Measurements from ENCODE around the gene TSPAN18.

TSPAN18 gene

DNA sequence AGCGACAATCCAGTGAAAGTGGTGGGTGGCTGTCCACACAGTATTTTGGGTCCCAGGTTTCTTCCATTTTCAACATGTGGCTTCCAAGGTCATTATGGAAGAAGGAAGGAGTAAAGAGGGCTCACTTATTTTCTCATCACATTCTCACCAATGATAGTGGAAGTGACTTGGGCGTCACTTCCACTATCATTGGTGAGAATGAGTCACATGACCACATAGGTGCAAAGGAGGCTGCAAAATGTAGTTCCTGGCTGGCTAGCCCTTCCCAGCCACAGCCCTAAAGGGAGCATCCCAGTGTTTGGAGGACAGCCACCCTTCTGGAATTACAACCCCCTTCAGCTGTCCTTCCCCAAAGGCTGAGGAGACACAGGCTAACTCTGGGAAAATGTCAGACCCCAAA, 95.6 kb downstream of the TSPAN18 start:
- no peak for TF ChIP-seq GATA1 (IDR thresholded peaks at IDR 0.05; ENCODE audit: low read depth, low read length)
- no peak for TF ChIP-seq POLR2A (IDR thresholded peaks at IDR 0.05; ENCODE audit: low read length)

DNA sequence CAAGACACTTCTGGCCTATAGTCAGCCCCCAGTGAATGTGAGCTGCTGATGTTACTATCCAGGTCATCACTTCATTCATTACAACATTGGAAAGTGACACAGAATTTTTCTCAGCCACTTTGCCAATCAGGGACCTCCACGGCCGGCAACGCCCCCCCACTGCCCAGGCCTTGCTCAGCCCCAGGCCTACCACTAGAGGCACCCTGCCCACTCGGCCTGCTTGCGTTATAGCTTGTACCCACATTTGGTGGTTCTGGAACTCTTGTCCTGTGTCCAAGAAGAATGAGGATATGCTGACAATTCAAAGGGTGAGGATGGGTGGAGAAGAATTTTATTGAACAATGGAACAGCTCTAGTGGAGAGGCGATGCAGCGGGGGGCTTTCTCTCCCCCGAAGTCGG, 96.2 kb downstream of the TSPAN18 start:
- DNase-seq, result peak; percentile 10 to 11
- no peak for TF ChIP-seq GATA1 (IDR thresholded peaks at IDR 0.05; ENCODE audit: low read depth, low read length)
- TF ChIP-seq POLR2A (IDR thresholded peaks at IDR 0.05; ENCODE audit: low read length), result no peak

More for the DNA sequence above, 95.6 kb downstream of the TSPAN18 start:
- DNase-seq, result no peak

DNA sequence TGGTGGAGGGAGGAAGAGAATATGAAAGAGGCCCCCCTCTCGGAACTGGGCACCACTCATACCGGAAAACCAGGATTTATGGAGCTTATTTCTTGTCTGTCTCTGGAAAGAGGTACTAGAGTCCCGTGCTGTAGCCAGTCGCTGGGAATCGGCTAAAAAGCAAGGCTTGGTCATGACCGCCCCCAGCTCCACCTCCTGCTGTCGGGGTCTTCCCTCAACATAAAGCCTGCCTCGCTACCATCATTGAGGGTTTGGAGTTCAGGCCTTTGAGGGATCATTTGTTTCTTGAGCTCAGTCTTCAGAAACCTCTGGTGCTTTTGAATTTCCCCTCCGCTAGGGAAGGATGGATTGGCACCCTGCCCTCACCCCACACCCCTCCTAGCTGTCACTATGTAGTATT, 97.1 kb downstream of the TSPAN18 start:
- DNase-seq, result no peak
- TF ChIP-seq POLR2A (IDR thresholded peaks at IDR 0.05; ENCODE audit: low read length) (no peak), GATA1 (IDR thresholded peaks at IDR 0.05; ENCODE audit: low read depth, low read length) (no peak)

DNA sequence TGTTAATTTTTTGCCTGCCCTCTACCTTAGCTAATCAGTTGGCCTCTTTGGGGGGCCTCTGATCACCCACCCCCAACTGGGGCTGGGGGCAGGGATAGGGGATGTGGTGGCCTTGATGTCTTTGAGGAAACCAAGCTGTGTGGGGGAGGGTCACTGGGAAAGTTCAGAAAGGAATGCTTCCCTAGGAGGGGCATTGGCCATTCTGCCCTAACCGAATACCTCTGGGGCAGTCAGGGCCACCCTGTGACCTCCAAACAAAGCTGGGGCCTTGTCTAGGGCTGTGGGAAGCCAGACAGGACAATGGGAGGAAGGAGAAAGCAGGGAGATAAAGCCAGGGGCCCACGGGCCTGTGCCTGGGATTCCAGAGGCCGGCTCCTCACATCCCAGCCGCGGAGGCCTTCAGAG, 97.5 kb downstream of the TSPAN18 start:
- TF ChIP-seq POLR2A (IDR thresholded peaks at IDR 0.05; ENCODE audit: low read length), result no peak
- no peak for TF ChIP-seq GATA1 (IDR thresholded peaks at IDR 0.05; ENCODE audit: low read depth, low read length)
- DNase-seq, result no peak

- DNase-seq, result no peak
- TF ChIP-seq GATA1 (IDR thresholded peaks at IDR 0.05; ENCODE audit: low read depth, low read length) (no peak), POLR2A (IDR thresholded peaks at IDR 0.05; ENCODE audit: low read length) (no peak)
Measured at GRCh38 chr11:44825058-44825785, 98.5 kb downstream of the TSPAN18 start.

DNA sequence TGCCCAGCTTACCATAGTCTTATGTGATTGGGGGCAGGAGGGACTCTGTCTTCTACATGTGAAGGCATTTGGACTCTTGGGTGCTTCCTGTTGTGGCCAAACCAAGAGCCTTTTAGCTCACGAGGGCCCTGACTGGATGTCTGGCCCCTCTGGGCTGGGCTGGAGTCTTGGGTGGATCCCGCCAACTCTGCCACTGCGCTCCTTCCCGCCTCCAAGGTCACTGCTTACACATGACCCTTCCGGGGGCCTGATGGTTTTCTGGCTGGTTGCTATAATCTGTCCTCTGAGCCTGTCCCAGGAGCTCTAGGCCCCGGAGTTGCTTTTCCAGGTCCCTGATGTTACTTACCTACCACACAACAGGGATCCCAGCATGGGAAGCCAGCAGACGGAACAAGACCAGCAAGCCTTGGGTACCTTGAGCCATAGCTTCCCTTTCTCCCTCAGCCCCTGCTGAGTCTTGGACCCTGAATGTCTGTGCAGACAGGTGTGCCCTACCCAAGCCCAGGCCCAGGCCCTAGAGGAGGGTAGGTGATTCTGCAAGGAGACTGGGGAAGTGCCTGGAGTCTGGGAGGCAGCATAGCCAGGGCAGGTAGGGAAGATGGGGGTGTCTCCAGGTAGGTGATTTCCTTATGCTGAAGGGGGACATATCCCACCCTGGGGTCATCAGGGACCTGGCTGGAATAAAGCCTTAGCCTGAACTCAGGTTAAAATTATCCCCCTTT, 100.3 kb downstream of the TSPAN18 start:
- TF ChIP-seq GATA1 (IDR thresholded peaks at IDR 0.05; ENCODE audit: low read depth, low read length) (no peak), POLR2A (IDR thresholded peaks at IDR 0.05; ENCODE audit: low read length) (no peak)
- no peak for DNase-seq

DNA sequence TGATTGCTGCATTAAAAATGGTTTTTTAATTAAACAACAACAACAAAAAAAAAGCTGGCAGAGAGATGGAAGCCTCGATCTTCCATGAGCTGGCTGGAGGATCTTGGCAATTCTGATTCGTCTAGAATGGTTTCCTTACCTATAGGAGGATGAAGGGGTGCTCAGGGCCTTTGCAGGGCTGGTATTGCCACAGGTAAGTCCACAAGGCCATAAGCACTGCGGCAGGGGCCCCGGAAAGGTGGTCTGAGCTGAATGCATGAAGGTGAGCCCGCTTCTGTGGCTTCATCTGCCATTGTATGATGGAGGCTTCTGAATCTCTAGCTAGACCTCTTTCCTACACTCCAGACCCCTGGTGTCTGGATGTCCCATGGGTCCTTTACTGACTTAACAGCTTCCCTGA, 101.5 kb downstream of the TSPAN18 start:
- no peak for DNase-seq
- no peak for TF ChIP-seq POLR2A (IDR thresholded peaks at IDR 0.05; ENCODE audit: low read length)
- no peak for TF ChIP-seq GATA1 (IDR thresholded peaks at IDR 0.05; ENCODE audit: low read depth, low read length)

DNA sequence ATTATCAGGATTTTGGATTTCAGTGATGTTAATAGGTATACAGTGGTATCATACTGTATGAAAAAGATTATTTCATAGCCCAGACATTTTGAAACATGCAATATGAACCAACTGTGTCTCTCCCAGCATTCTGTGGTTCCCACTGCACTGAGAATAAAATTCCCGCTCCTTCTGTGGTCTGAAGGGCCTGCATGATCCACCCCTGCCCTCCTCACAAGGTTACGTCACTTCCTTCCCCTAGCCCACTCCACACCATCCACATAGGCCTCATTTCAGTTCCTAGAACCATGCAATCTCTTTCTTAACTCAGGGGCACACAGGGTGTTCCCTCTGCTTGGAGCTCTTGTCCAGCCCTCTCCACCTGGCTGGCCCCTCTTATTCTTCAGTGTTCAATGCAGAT, 103.1 kb downstream of the TSPAN18 start:
- DNase-seq, result no peak
- TF ChIP-seq POLR2A (IDR thresholded peaks at IDR 0.05; ENCODE audit: low read length) (no peak), GATA1 (IDR thresholded peaks at IDR 0.05; ENCODE audit: low read depth, low read length) (no peak)

- TF ChIP-seq GATA1 (IDR thresholded peaks at IDR 0.05; ENCODE audit: low read depth, low read length), result no peak
- no peak for TF ChIP-seq POLR2A (IDR thresholded peaks at IDR 0.05; ENCODE audit: low read length)
- DNase-seq, result no peak
Measured at GRCh38 chr11:44831605-44832394, 105.0 kb downstream of the TSPAN18 start.

DNA sequence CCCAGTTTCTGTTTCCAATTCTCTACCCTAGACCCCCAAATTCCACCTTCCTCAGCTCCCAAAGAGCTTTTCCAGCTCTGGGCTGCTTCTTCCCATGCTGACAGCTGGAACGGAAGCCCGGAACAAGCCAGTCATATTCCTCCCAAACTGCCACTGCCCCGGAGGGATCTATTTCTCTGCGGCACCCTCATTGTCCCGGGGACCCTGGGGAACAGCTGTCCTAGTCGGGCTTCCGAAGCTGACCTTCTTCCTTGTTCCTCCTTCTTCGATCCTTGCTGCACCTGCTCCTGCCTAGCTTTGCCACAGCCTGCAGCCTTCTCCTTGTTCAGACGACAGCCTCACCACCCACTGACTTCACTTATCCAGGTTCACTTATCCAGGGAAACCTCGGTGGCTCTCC, 105.7 kb downstream of the TSPAN18 start:
- DNase-seq, result no peak
- TF ChIP-seq POLR2A (IDR thresholded peaks at IDR 0.05; ENCODE audit: low read length) (no peak), GATA1 (IDR thresholded peaks at IDR 0.05; ENCODE audit: low read depth, low read length) (no peak)

- no peak for DNase-seq
- no peak for TF ChIP-seq GATA1 (IDR thresholded peaks at IDR 0.05; ENCODE audit: low read depth, low read length)
- no peak for TF ChIP-seq POLR2A (IDR thresholded peaks at IDR 0.05; ENCODE audit: low read length)
Measured at GRCh38 chr11:44833221-44833876, 106.6 kb downstream of the TSPAN18 start.

DNA sequence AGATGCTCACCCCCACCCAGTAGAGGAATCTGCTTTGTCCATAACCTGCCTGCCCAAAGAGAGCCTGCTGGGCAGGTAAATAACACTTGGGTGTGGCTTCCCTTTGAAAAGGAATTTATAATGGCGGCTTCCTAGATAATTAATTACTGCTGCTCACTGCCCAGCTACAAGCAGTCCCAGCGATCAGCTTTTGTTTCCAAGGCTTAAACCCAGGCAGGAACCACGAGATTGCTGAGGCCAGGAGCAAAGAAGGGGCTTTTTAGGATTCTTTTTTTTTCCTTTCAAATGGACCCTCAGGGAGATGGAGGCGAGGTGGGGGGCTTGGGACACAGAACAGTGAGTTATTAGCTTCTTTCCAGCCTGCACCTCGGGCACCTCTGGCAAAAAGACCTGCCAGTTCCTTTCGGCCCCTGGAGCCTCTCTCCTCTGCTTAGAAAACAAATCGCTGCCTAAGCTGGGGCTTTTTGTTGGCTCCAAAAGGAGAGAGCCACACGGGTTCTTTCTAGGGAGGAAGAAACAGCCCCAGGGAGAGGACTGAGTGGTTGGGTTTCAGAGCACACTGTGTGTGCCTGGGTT, 107.2 kb downstream of the TSPAN18 start:
- TF ChIP-seq POLR2A (IDR thresholded peaks at IDR 0.05; ENCODE audit: low read length), result no peak
- no peak for DNase-seq

DNA sequence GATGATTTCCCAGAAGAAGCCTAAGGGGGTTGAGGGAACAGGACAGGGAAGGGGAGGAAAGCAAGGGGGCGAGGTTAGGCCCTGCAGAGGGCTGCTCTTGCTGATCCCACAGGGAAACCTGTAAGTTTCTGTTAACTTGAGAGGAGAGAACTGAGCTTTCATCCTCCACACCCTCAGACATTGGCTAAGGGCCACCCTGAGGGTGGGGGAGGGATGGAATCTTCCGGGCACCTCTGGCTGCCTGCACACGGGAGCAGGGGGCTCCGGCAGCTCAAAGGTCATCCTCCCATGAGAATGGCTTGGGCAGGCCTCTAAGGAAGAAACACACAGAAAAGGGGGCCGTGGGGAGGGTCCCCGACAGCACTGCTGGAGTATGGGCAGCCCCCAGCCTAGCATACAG, 108.1 kb downstream of the TSPAN18 start:
- no peak for TF ChIP-seq GATA1 (IDR thresholded peaks at IDR 0.05; ENCODE audit: low read depth, low read length)
- TF ChIP-seq POLR2A (IDR thresholded peaks at IDR 0.05; ENCODE audit: low read length), result no peak
- no peak for DNase-seq

Measured in erythroblast (primary cell).